Measurements from ENCODE around the gene TUBA3E. TPM values are rescaled to one million over a fixed set of nuclear protein-coding genes. Genes with fewer than 3 reads are reported as not detected.
"Not testable (repeated sequence)": the region's sequence is repeated elsewhere in the genome, so short reads cannot be mapped to it uniquely, and the experiment has no call there.

The TUBA3E gene
- polyA plus RNA-seq, 2 of the 4 experiments (the other 2 are of a cell fraction): not detected

GRCh38 chr2:130150181-130151144 lies 47.8 kb downstream of the TUBA3E start:
- POLR2A ChIA-PET: no interaction called here
- ATAC-seq: no peak
- DNase-seq (ENCODE audit: low read depth in 1 of 2, low spot score in 1 of 2): no peak
- TF ChIP-seq E2F6 (IDR thresholded peaks at IDR 0.05; ENCODE audit: borderline replicate concordance, low read depth) (no peak), BHLHE40 (IDR thresholded peaks at IDR 0.05; ENCODE audit: low read depth, low read length) (no peak), RNF2 (IDR thresholded peaks at IDR 0.05; ENCODE audit: borderline replicate concordance, low read depth) (no peak), CEBPB (IDR thresholded peaks at IDR 0.05) (no peak), HOXA7 (CRISPR knock-in tag; IDR thresholded peaks at IDR 0.05) (no peak), MYC (IDR thresholded peaks at IDR 0.05; ENCODE audit: borderline replicate concordance, low read length) (no peak)
- no peak overlapping the region for H3K27ac ChIP-seq
- CTCF ChIA-PET: interaction anchor here (0.7 to 1.3 kb wide), 2 partner anchors 28 to 182 kb away, joined by 3 to 4 read pairs; no protein-coding TSS in a partner anchor
- H3K9me3 ChIP-seq: no peaks in the 10 kb centered on the region
- H3K4me2 ChIP-seq: no peak overlapping the region
- FAIRE-seq: no peak
- no peak overlapping the region for H3K4me3 ChIP-seq
- peaks cover 1% of the 10 kb centered on the region; the same call in 1 of the 3 replicates for H3K4me1 ChIP-seq
- WGBS (ENCODE audit: missing lambda C conversion rate): 94% methylated on average over 23 of the region's 23 CpGs

GRCh38 chr2:130148515-130148914 lies 49.7 kb downstream of the TUBA3E start:
- ATAC-seq; CTCF ChIA-PET; DNase-seq (ENCODE audit: low read depth in 1 of 2, low spot score in 1 of 2); H3K4me1 ChIP-seq; FAIRE-seq; POLR2A ChIA-PET; H3K9me3 ChIP-seq; H3K27ac ChIP-seq; H3K4me3 ChIP-seq; H3K4me2 ChIP-seq: not testable (repeated sequence)
- 44% methylated on average over 5 of the region's 6 CpGs for WGBS (ENCODE audit: missing lambda C conversion rate)

GRCh38 chr2:130145006-130145414 lies 53.2 kb downstream of the TUBA3E start, which contains the start of gene CCDC74B:
Gene CCDC74B, minus strand, starts transcription at chr2:130145112. Its CDS starts 116 bp downstream, at chr2:130144996.
- H3K27ac ChIP-seq: peak within 1 kb of the TSS; percentile 50 to 84
- DNase-seq (ENCODE audit: low read depth in 1 of 2, low spot score in 1 of 2) (peak in 1 of 2 experiments; percentile 52), ATAC-seq (peak; percentile 90 to 96)
- WGBS (ENCODE audit: missing lambda C conversion rate): 8% methylated on average over 9 of the region's 30 CpGs
- TF ChIP-seq PHF8 (IDR thresholded peaks at IDR 0.05; ENCODE audit: borderline replicate concordance, low read depth) (peak; percentile 30; the same call in 1 of the 2 replicates), POLR2A (IDR thresholded peaks at IDR 0.05; ENCODE audit: low read length) (peak; percentile 25; the same call in 1 of the 2 replicates)
- not testable (repeated sequence) for H3K9me3 ChIP-seq, H3K4me1 ChIP-seq, FAIRE-seq
- H3K4me2 ChIP-seq: peak within 1 kb of the TSS; percentile 64
- ChIA-PET CTCF (interaction anchor here (0.8 to 1.0 kb wide), 2 partner anchors 183 to 203 kb away, joined by 3 to 4 read pairs; no protein-coding TSS in a partner anchor), POLR2A (interaction anchor here (0.6 kb wide), 1 partner anchor 974 kb away, joined by 6 read pairs; no protein-coding TSS in a partner anchor)
- peak within 1 kb of the TSS; percentile 40 for H3K4me3 ChIP-seq

- H3K9me3 ChIP-seq; CTCF ChIA-PET; H3K27ac ChIP-seq; H3K4me1 ChIP-seq; ATAC-seq; FAIRE-seq; H3K4me2 ChIP-seq; DNase-seq (ENCODE audit: low read depth in 1 of 2, low spot score in 1 of 2); H3K4me3 ChIP-seq; POLR2A ChIA-PET: not testable (repeated sequence)
- 81% methylated on average over 20 of the region's 28 CpGs for WGBS (ENCODE audit: missing lambda C conversion rate)
These were observed 54.8 kb downstream of the TUBA3E start for GRCh38 chr2:130143266-130144039.

- H3K9me3 ChIP-seq; H3K4me2 ChIP-seq; DNase-seq (ENCODE audit: low read depth in 1 of 2, low spot score in 1 of 2); POLR2A ChIA-PET; H3K4me3 ChIP-seq; FAIRE-seq; H3K27ac ChIP-seq; CTCF ChIA-PET; H3K4me1 ChIP-seq; ATAC-seq: not testable (repeated sequence)
- WGBS (ENCODE audit: missing lambda C conversion rate): 88% methylated on average over 6 of the region's 13 CpGs
These were observed 55.6 kb downstream of the TUBA3E start for GRCh38 chr2:130142396-130143265.

Other genes with a start within 250 kb of the TUBA3E start
- not detected in 2 replicates for gene RAB6C, start 218.8 kb downstream of the TUBA3E start, polyA plus RNA-seq (2011; rRNA removed)
- gene RAB6C, start 218.8 kb downstream of the TUBA3E start, polyA plus RNA-seq (2017; fragmentation: RNase III; extraction: RNeasy Plus Mini Kit Qiagen cat#74134 plus additional on column Dnase treatment): 0.05 to 0.07 TPM (median 0.06 TPM) in 3 replicates
- 0.06 and 0.07 TPM in 2 replicates for gene POTEF, start 69.2 kb downstream of the TUBA3E start, polyA plus RNA-seq (2011; rRNA removed)
- 0.05 TPM in 1 of 3 replicates, not detected in the others for gene POTEF, start 69.2 kb downstream of the TUBA3E start, polyA plus RNA-seq (2017; fragmentation: RNase III; extraction: RNeasy Plus Mini Kit Qiagen cat#74134 plus additional on column Dnase treatment)
- 5.2 and 5.6 TPM in 2 replicates for gene CCDC74B, start 53.3 kb downstream of the TUBA3E start, polyA plus RNA-seq (2011; rRNA removed)
- gene CCDC74B, start 53.3 kb downstream of the TUBA3E start, polyA plus RNA-seq (2017; fragmentation: RNase III; extraction: RNeasy Plus Mini Kit Qiagen cat#74134 plus additional on column Dnase treatment): 4.8 to 5.4 TPM (median 5.0 TPM) in 3 replicates
- gene SMPD4, start 16.8 kb downstream of the TUBA3E start, polyA plus RNA-seq (2011; rRNA removed): 43.3 and 47.1 TPM in 2 replicates
- gene SMPD4, start 16.8 kb downstream of the TUBA3E start, polyA plus RNA-seq (2017; fragmentation: RNase III; extraction: RNeasy Plus Mini Kit Qiagen cat#74134 plus additional on column Dnase treatment): 53.2 to 54.6 TPM (median 53.3 TPM) in 3 replicates
- gene MZT2B, start 16.2 kb downstream of the TUBA3E start, polyA plus RNA-seq (2011; rRNA removed): 78.6 and 102 TPM in 2 replicates
- gene MZT2B, start 16.2 kb downstream of the TUBA3E start, polyA plus RNA-seq (2017; fragmentation: RNase III; extraction: RNeasy Plus Mini Kit Qiagen cat#74134 plus additional on column Dnase treatment): 223 to 283 TPM (median 273 TPM) in 3 replicates
- gene IMP4, start 144.5 kb upstream of the TUBA3E start, polyA plus RNA-seq (2011; rRNA removed): 113 and 118 TPM in 2 replicates
- 149 to 178 TPM (median 159 TPM) in 3 replicates for gene IMP4, start 144.5 kb upstream of the TUBA3E start, polyA plus RNA-seq (2017; fragmentation: RNase III; extraction: RNeasy Plus Mini Kit Qiagen cat#74134 plus additional on column Dnase treatment)
- gene PTPN18, start 157.6 kb upstream of the TUBA3E start, polyA plus RNA-seq (2011; rRNA removed): 20.4 and 23.7 TPM in 2 replicates
- 19.6 to 23.1 TPM (median 20.5 TPM) in 3 replicates for gene PTPN18, start 157.6 kb upstream of the TUBA3E start, polyA plus RNA-seq (2017; fragmentation: RNase III; extraction: RNeasy Plus Mini Kit Qiagen cat#74134 plus additional on column Dnase treatment)

Measured in A549 (cell line).